Gastroesophageal sphincter (tissue), 3 donors: ENCODE measurements around the gene GFI1.
"Not testable (repeated sequence)": the region's sequence is repeated elsewhere in the genome, so short reads cannot be mapped to it uniquely, and the experiment has no call there.

ENCODE experiments used
- EP300 ChIP-seq: sonication (generic); formaldehyde crosslinking; IDR thresholded peaks from one replicate; pipeline ENCODE4 v1.6.1; 2017; ENCODE audit warnings: antibody characterized with exemption, mild to moderate bottlenecking
- POLR2AphosphoS5 ChIP-seq: sonication (generic); formaldehyde crosslinking; IDR thresholded peaks from one replicate; pipeline ENCODE4 v1.6.1; 2017; ENCODE audit warnings: antibody characterized with exemption
- TF ChIP-seq, protein P1 (sequence below), 4 experiments: fragments of 200-600 bp in 2 of 4; fragments of 450-650 bp in 2 of 4; sonication (generic) in 1 of 4; IDR thresholded peaks; one replicate each; pipeline ENCODE4 v1.5.1; 2017 to 2019; ENCODE audit warnings: antibody characterized with exemption in 4 of 4, mild to moderate bottlenecking in 2 of 4, moderate library complexity in 2 of 4

DNA sequence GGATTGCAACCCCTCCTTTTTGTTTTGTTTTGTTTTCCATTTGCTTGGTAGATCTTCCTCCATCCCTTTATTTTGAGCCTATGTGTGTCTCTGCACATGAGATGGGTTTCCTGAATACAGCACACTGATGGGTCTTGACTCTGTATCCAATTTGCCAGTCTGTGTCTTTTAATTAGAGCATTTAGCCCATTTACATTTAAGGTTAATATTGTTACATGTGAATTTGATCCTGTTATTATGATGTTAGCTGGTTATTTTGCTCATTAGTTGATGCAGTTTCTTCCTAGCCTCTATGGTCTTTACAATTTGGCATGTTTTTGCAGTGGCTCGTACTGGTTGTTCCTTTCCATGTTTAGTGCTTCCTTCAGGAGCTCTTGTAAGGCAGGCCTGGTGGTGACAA is 52.2 kb downstream of the GFI1 start:
- not testable (repeated sequence) for TF ChIP-seq EP300, POLR2AphosphoS5
- TF ChIP-seq, protein P1, sequence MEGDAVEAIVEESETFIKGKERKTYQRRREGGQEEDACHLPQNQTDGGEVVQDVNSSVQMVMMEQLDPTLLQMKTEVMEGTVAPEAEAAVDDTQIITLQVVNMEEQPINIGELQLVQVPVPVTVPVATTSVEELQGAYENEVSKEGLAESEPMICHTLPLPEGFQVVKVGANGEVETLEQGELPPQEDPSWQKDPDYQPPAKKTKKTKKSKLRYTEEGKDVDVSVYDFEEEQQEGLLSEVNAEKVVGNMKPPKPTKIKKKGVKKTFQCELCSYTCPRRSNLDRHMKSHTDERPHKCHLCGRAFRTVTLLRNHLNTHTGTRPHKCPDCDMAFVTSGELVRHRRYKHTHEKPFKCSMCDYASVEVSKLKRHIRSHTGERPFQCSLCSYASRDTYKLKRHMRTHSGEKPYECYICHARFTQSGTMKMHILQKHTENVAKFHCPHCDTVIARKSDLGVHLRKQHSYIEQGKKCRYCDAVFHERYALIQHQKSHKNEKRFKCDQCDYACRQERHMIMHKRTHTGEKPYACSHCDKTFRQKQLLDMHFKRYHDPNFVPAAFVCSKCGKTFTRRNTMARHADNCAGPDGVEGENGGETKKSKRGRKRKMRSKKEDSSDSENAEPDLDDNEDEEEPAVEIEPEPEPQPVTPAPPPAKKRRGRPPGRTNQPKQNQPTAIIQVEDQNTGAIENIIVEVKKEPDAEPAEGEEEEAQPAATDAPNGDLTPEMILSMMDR (IDR thresholded peaks at IDR 0.05) = not testable (repeated sequence)
